ENCODE data around the gene SYT9.

Gene SYT9

GRCh38 chr11:7251487-7251835 is 243 bp upstream of the SYT9 start:
- ATAC-seq: no peak
- TF ChIP-seq ZNF8 (CRISPR knock-in tag; IDR thresholded peaks at IDR 0.05) (no peak), ZFP3 (CRISPR knock-in tag; IDR thresholded peaks at IDR 0.05) (no peak), ZC3H10 (CRISPR knock-in tag; IDR thresholded peaks at IDR 0.05) (no peak), SNAI2 (CRISPR knock-in tag; IDR thresholded peaks at IDR 0.05) (no peak), ZNF70 (CRISPR knock-in tag; IDR thresholded peaks at IDR 0.05) (no peak), TSHZ2 (CRISPR knock-in tag; IDR thresholded peaks at IDR 0.05) (no peak), TOX (CRISPR knock-in tag; IDR thresholded peaks at IDR 0.05; ENCODE audit: borderline replicate concordance) (no peak), POU6F1 (CRISPR knock-in tag; IDR thresholded peaks at IDR 0.05; ENCODE audit: borderline replicate concordance, low read depth) (no peak), CSDC2 (CRISPR knock-in tag; IDR thresholded peaks at IDR 0.05) (no peak), RARB (CRISPR knock-in tag; IDR thresholded peaks at IDR 0.05) (no peak), ISL1 (CRISPR knock-in tag; IDR thresholded peaks at IDR 0.05) (no peak)

GRCh38 chr11:7252683-7253213 is 1.0 kb downstream of the SYT9 start:
- TF ChIP-seq CSRNP3 (CRISPR knock-in tag; IDR thresholded peaks at IDR 0.05): no peak
- TF ChIP-seq PPARA (CRISPR knock-in tag; IDR thresholded peaks at IDR 0.05; ENCODE audit: borderline replicate concordance): no peak
- TF ChIP-seq SNAI2 (CRISPR knock-in tag; IDR thresholded peaks at IDR 0.05): no peak
- TF ChIP-seq TSHZ2 (CRISPR knock-in tag; IDR thresholded peaks at IDR 0.05): no peak
- TF ChIP-seq PATZ1 (CRISPR knock-in tag; IDR thresholded peaks at IDR 0.05; ENCODE audit: borderline replicate concordance): no peak
- TF ChIP-seq CREB5 (CRISPR knock-in tag; IDR thresholded peaks at IDR 0.05; ENCODE audit: low read depth): no peak
- no peak for TF ChIP-seq GLIS3 (CRISPR knock-in tag; IDR thresholded peaks at IDR 0.05)
- no peak for TF ChIP-seq ZNF8 (CRISPR knock-in tag; IDR thresholded peaks at IDR 0.05)
- TF ChIP-seq BACH2 (CRISPR knock-in tag; IDR thresholded peaks at IDR 0.05; ENCODE audit: borderline replicate concordance): no peak
- TF ChIP-seq ZNF70 (CRISPR knock-in tag; IDR thresholded peaks at IDR 0.05): no peak
- TF ChIP-seq RARB (CRISPR knock-in tag; IDR thresholded peaks at IDR 0.05): no peak
- TF ChIP-seq OSR1 (CRISPR knock-in tag; IDR thresholded peaks at IDR 0.05): no peak
- TF ChIP-seq ZFP30 (CRISPR knock-in tag; IDR thresholded peaks at IDR 0.05): no peak
- no peak for TF ChIP-seq TOX (CRISPR knock-in tag; IDR thresholded peaks at IDR 0.05; ENCODE audit: borderline replicate concordance)
- no peak for TF ChIP-seq ARNTL (CRISPR knock-in tag; IDR thresholded peaks at IDR 0.05; ENCODE audit: borderline replicate concordance, low read depth)
- TF ChIP-seq TCF4 (CRISPR knock-in tag; IDR thresholded peaks at IDR 0.05; ENCODE audit: borderline replicate concordance): no peak
- TF ChIP-seq ESRRG (CRISPR knock-in tag; IDR thresholded peaks at IDR 0.05): no peak
- no peak for TF ChIP-seq ZC3H10 (CRISPR knock-in tag; IDR thresholded peaks at IDR 0.05)
- TF ChIP-seq CSDC2 (CRISPR knock-in tag; IDR thresholded peaks at IDR 0.05): no peak
- ATAC-seq: no peak
